ENCODE results near the gene SLC39A1.

GRCh38 chr1:153970346-153970745 is 7.0 kb upstream of the SLC39A1 start:
- no peak for TF ChIP-seq CTCF (IDR thresholded peaks at IDR 0.05)
- no peak for TF ChIP-seq POLR2A (IDR thresholded peaks at IDR 0.05)
